ENCODE data around the gene CCDC27.
A peak's percentile ranks its signal among the peaks of the same experiment; 100 is the strongest.

CCDC27 gene

DNA sequence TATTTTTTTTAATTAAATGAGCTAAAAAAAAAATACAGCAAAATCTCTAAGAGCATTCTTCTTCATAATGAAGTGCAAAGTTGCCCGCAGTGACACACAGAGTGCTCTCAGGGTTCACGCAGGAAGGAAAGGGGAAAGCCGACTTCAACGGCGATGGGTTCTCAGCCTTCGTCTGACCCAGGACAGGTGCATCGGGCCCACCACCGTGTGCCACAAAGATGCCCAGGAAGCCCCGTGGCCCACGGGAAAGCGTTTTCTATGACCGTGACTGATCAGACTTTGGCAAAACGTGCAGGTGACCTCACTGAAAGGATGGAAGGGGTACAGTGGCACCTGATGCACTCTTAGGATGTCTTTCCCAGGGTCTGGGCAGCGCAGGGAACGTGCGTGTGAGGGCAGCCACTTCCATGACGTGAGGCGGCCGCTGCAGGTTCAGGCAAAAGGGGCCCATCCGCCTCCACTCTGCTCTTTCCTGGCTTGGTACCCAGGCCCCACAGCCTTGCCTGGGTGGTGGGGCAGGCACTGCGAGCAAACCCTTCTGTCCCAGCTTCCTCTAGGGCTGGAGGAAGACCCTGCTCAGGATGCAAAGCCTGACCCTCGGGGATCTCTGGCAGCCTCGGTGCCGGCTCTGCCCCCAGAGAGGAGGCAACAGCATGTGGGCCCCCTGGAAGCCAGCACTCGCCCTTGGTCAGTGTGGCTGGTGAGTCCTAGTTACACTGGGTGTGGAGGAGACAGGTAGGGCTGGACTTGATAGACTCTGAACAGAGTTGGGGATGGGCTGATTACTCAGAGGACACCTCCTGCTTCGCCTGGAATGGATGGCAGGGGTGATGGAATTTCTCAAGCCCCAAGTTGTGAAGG, 35.7 kb downstream of the CCDC27 start:
- no peak for FAIRE-seq
- no peak for DNase-seq (ENCODE audit: insufficient read length, low spot score)
- no peak for TF ChIP-seq TAF1 (IDR thresholded peaks at IDR 0.05; ENCODE audit: low read depth, low read length)
- TF ChIP-seq PAX5 (IDR thresholded peaks at IDR 0.05; ENCODE audit: insufficient read depth, low read length, severe bottlenecking), result no peak
- no peak for TF ChIP-seq POU2F2 (IDR thresholded peaks at IDR 0.05; ENCODE audit: low read depth, low read length)
- TF ChIP-seq POLR2AphosphoS5 (IDR thresholded peaks at IDR 0.05; ENCODE audit: low read depth, low read length), result no peak
- TF ChIP-seq SPI1 (IDR thresholded peaks at IDR 0.05; ENCODE audit: low read depth, low read length), result no peak
- TF ChIP-seq POLR2A (IDR thresholded peaks at IDR 0.05; ENCODE audit: low read depth, low read length), result no peak

- no peak for DNase-seq (ENCODE audit: insufficient read length, low spot score)
- no peak for TF ChIP-seq TAF1 (IDR thresholded peaks at IDR 0.05; ENCODE audit: low read depth, low read length)
- TF ChIP-seq POLR2AphosphoS5 (IDR thresholded peaks at IDR 0.05; ENCODE audit: low read depth, low read length), result no peak
- no peak for FAIRE-seq
Observed at GRCh38 chr1:3788756-3789420, 36.6 kb downstream of the CCDC27 start.

DNA sequence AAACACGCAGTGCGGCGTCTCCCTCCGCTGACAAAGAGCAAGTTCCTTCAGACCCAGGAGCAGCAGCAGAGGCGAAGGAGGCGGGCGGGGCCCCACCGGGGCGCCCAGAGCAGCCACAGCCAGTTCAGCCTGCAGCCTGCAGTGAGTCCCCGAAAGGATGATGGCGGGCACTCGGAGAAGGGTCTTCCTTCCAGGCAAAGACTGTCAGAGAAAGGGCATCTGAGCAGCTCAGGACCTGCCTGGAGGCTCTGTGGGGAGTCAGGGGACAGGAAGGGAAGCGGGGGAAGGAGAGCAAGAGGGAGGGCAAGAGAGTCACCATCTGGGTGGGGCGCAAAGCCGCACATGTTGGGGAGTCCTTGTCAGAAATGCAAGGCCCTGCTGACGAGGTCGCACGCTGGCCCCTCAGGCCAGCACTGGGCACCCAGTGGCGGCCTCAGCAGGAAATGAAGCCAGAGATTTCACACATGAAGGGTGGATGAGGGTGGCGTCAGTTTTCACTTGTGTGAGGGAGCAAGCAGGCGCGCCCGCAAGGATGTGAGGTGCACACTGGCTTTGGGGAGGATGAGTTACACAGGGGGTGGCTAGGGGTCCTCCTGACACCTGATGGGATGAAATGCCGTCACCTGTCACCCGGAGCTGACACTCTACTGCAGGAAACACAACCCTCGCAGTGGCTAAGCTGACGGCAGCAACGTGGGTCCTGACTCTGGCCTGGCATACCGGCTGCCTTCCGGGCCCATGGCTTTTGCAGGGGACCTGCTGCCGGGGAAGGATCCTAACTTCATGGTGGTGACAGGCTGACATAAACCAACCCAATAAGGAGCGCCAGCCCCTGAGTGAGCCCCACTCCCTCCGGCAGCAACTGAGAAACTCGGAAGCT, 37.4 kb downstream of the CCDC27 start:
- FAIRE-seq (no peak), DNase-seq (ENCODE audit: insufficient read length, low spot score) (no peak)
- TF ChIP-seq PAX5 (IDR thresholded peaks at IDR 0.05; ENCODE audit: insufficient read depth, low read length, severe bottlenecking), result no peak
- no peak for TF ChIP-seq POLR2A (IDR thresholded peaks at IDR 0.05; ENCODE audit: low read depth, low read length)
- TF ChIP-seq POLR2AphosphoS5 (IDR thresholded peaks at IDR 0.05; ENCODE audit: low read depth, low read length), result no peak
- no peak for TF ChIP-seq SPI1 (IDR thresholded peaks at IDR 0.05; ENCODE audit: low read depth, low read length)
- TF ChIP-seq POU2F2 (IDR thresholded peaks at IDR 0.05; ENCODE audit: low read depth, low read length), result no peak
- TF ChIP-seq TAF1 (IDR thresholded peaks at IDR 0.05; ENCODE audit: low read depth, low read length), result no peak

- no peak for FAIRE-seq
- DNase-seq (ENCODE audit: insufficient read length, low spot score), result no peak
- no peak for TF ChIP-seq POLR2AphosphoS5 (IDR thresholded peaks at IDR 0.05; ENCODE audit: low read depth, low read length)
- no peak for TF ChIP-seq SPI1 (IDR thresholded peaks at IDR 0.05; ENCODE audit: low read depth, low read length)
- TF ChIP-seq PAX5 (IDR thresholded peaks at IDR 0.05; ENCODE audit: insufficient read depth, low read length, severe bottlenecking), result no peak
- TF ChIP-seq TAF1 (IDR thresholded peaks at IDR 0.05; ENCODE audit: low read depth, low read length), result no peak
- TF ChIP-seq POLR2A (IDR thresholded peaks at IDR 0.05; ENCODE audit: low read depth, low read length), result no peak
- no peak for TF ChIP-seq POU2F2 (IDR thresholded peaks at IDR 0.05; ENCODE audit: low read depth, low read length)
Observed at GRCh38 chr1:3790500-3790923, 38.3 kb downstream of the CCDC27 start.

- TF ChIP-seq PAX5 (IDR thresholded peaks at IDR 0.05; ENCODE audit: insufficient read depth, low read length, severe bottlenecking), result no peak
- TF ChIP-seq POLR2A (IDR thresholded peaks at IDR 0.05; ENCODE audit: low read depth, low read length), result no peak
- TF ChIP-seq POLR2AphosphoS5 (IDR thresholded peaks at IDR 0.05; ENCODE audit: low read depth, low read length), result no peak
- no peak for TF ChIP-seq SPI1 (IDR thresholded peaks at IDR 0.05; ENCODE audit: low read depth, low read length)
- no peak for TF ChIP-seq POU2F2 (IDR thresholded peaks at IDR 0.05; ENCODE audit: low read depth, low read length)
- DNase-seq (ENCODE audit: insufficient read length, low spot score) (no peak), FAIRE-seq (no peak)
Observed at GRCh38 chr1:3790952-3791351, 38.7 kb downstream of the CCDC27 start.

DNA sequence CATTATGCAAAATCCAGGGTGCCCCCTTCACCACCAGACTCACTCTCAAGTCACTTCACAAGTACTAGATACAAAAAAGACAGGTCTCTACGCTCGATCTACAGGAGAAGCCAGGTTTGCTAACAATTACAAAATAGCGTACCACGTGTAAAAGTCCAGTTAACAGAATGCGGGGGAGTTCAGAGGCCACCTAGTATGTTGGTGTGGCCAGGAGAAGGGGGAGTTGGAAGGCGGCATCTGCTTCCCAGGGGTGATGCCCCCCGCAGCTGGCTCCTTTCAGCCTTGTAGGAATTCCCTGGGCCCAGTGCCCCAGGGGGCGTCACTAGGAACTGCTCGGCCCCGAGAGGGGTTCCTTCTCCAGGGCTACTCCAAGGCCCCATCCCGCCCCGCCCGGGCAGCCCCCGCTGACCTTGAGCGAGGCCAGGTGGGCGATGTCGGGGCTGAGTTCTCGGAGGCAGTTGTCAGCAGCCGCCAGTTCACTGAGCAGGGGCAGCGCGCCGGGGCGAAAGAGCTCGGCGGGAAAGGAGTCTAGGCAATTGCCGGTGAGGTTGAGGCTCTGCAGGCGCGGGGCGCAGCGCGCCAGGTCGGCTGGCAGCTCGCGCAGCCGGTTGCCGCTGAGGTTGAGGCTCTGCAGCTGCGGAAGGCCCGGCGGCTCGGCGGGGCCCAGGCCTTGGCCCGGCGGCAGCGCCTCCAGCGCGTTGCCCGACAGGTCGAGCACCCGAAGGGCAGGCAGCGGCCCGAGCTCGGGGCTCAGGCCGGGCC, 43.4 kb downstream of the CCDC27 start:
- no peak for DNase-seq (ENCODE audit: insufficient read length, low spot score)
- TF ChIP-seq POLR2AphosphoS5 (IDR thresholded peaks at IDR 0.05; ENCODE audit: low read depth, low read length) (no peak), SPI1 (IDR thresholded peaks at IDR 0.05; ENCODE audit: low read depth, low read length) (no peak), POLR2A (IDR thresholded peaks at IDR 0.05; ENCODE audit: low read depth, low read length) (no peak), PAX5 (IDR thresholded peaks at IDR 0.05; ENCODE audit: insufficient read depth, low read length, severe bottlenecking) (no peak), TAF1 (IDR thresholded peaks at IDR 0.05; ENCODE audit: low read depth, low read length) (no peak), POU2F2 (IDR thresholded peaks at IDR 0.05; ENCODE audit: low read depth, low read length) (no peak)

GRCh38 chr1:3796215-3797061, 44.2 kb downstream of the CCDC27 start, which contains the start of gene LRRC47:
Gene LRRC47, minus strand, starts transcription at chr1:3796498. Its CDS starts 22 bp downstream, at chr1:3796476.
- DNase-seq (ENCODE audit: insufficient read length, low spot score) (peak; percentile 99), FAIRE-seq (peak; percentile 92)
- no peak for TF ChIP-seq PAX5 (IDR thresholded peaks at IDR 0.05; ENCODE audit: insufficient read depth, low read length, severe bottlenecking)
- peak; percentile 83 for TF ChIP-seq POLR2A (IDR thresholded peaks at IDR 0.05; ENCODE audit: low read depth, low read length)
- peak; percentile 49; the same call in 1 of the 2 replicates for TF ChIP-seq POU2F2 (IDR thresholded peaks at IDR 0.05; ENCODE audit: low read depth, low read length)
- TF ChIP-seq TAF1 (IDR thresholded peaks at IDR 0.05; ENCODE audit: low read depth, low read length), result peak; percentile 75
- peak; percentile 65 for TF ChIP-seq POLR2AphosphoS5 (IDR thresholded peaks at IDR 0.05; ENCODE audit: low read depth, low read length)
- TF ChIP-seq SPI1 (IDR thresholded peaks at IDR 0.05; ENCODE audit: low read depth, low read length), result peak; percentile 30; the same call in 1 of the 2 replicates

More for the DNA sequence above, 43.4 kb downstream of the CCDC27 start:
- no peak for FAIRE-seq

Measured in GM12891 (cell line).